ENCODE measurements around the gene GPR162. TPM values are rescaled to one million over a fixed set of nuclear protein-coding genes. Genes with fewer than 3 reads are reported as not detected.

GPR162 gene
- total RNA-seq, 3 donors from 2014 or later (not counting 1 experiment from before 2014, with no cell fraction given) = 0.39 to 2.1 (median 0.68) TPM

DNA sequence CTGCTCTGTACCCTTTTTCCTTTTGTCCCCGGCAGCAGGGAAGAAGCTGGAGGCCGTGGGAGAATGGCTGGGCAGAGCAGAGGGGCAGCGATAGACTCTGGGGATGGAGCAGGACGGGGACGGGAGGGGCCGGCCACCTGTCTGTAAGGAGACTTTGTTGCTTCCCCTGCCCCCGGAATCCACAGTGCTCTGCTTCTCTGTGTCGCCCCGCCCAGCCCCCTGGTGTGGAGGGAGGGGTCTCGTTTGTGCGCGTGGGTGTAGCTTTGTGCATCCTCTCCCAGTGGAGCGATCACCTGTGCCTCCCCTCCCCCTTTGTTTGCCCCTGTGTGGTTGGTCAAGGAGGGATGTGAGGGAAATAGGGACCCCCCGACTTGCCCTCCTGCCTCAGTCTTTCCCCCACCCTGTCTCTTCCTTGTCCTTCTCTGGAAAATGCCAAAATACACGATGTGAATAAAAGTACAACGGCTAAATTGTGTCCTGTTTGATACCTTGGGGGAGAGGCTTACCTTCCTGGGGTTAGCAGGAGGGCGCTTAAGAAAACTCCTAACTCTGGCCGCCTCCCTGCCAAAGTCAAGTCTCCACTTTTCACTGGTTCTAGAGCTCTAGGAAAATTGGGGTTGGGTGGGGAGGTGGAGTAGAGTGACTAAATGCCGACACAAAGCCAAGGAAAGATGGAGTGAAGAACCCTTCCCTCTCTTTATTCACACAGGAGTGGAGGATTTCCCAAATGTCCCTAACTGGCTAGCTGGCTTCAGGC, 44.7 kb downstream of the GPR162 start:
- peak in 1 of 2 donors; percentile 30 for DNase-seq
- Histone ChIP-seq H3K27me3 (ENCODE audit: control insufficient read depth, insufficient read depth, low read length) (no peaks in the 10 kb centered on the region), H3K9me3 (ENCODE audit: control insufficient read depth, insufficient read depth, low read length) (no peaks in the 10 kb centered on the region), H3K27ac (ENCODE audit: low read length) (peak overlapping the region; percentile 71), H3K36me3 (ENCODE audit: control insufficient read depth, insufficient read depth, low read length) (peaks cover 37% of the 10 kb centered on the region), H3K4me3 (ENCODE audit: low read length) (peak overlapping the region; percentile 48), H3K4me1 (ENCODE audit: control insufficient read depth, insufficient read depth, low read length) (peaks cover 36% of the 10 kb centered on the region)
- WGBS (ENCODE audit: insufficient coverage) = 95% methylated on average over 13 of the region's 19 CpGs
- intact Hi-C loops (cut with micrococcal nuclease) = no loop called here
- Mint-ChIP-seq H3K36me3 (peaks cover under 1% of the 10 kb centered on the region), H3K27me3 (ENCODE audit: low read depth in 2 of 2) (no peaks in the 10 kb centered on the region), H3K4me1 (peaks cover 26 to 34% of the 10 kb centered on the region in 2 donors), H3K9me3 (no peaks in the 10 kb centered on the region), H3K4me3 (peak overlapping the region; percentile 95), H3K27ac (peak overlapping the region; percentile 74 to 84)
- TF ChIP-seq, protein P1, sequence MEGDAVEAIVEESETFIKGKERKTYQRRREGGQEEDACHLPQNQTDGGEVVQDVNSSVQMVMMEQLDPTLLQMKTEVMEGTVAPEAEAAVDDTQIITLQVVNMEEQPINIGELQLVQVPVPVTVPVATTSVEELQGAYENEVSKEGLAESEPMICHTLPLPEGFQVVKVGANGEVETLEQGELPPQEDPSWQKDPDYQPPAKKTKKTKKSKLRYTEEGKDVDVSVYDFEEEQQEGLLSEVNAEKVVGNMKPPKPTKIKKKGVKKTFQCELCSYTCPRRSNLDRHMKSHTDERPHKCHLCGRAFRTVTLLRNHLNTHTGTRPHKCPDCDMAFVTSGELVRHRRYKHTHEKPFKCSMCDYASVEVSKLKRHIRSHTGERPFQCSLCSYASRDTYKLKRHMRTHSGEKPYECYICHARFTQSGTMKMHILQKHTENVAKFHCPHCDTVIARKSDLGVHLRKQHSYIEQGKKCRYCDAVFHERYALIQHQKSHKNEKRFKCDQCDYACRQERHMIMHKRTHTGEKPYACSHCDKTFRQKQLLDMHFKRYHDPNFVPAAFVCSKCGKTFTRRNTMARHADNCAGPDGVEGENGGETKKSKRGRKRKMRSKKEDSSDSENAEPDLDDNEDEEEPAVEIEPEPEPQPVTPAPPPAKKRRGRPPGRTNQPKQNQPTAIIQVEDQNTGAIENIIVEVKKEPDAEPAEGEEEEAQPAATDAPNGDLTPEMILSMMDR (IDR thresholded peaks at IDR 0.05) = no peak
- ATAC-seq = no peak

DNA sequence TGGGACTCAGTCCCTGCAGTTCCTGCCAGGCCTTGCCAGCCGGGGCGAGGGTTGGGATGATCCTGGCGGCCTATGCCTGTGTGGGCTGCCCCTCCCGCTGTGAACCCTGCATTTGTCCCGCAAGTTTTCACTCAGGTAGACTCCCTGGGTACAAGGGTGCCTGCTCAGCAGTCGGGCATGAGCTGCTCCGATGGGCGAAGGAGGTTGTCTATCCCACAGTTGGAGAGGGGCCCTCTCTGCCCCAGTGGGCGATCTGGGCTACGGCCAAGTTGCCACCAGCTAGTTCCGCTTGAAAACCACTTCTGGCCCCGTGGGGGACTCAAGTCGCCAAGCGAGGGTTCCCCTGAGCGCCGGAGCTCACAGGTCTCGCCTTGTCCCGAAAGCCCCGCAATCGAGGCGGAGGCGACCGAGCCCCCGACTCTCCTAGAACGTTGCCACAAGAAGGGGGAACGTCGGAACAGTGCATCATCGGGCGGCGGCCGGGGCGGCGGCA, 45.3 kb downstream of the GPR162 start:
- Histone ChIP-seq H3K4me3 (ENCODE audit: low read length) (peak overlapping the region; percentile 48), H3K27me3 (ENCODE audit: control insufficient read depth, insufficient read depth, low read length) (no peaks in the 10 kb centered on the region), H3K36me3 (ENCODE audit: control insufficient read depth, insufficient read depth, low read length) (peaks cover 35% of the 10 kb centered on the region), H3K9me3 (ENCODE audit: control insufficient read depth, insufficient read depth, low read length) (no peaks in the 10 kb centered on the region), H3K27ac (ENCODE audit: low read length) (peak overlapping the region; percentile 71), H3K4me1 (ENCODE audit: control insufficient read depth, insufficient read depth, low read length) (peaks cover 42% of the 10 kb centered on the region)
- TF ChIP-seq, protein P1 (IDR thresholded peaks at IDR 0.05) = no peak
- Mint-ChIP-seq H3K27me3 (ENCODE audit: low read depth in 2 of 2) (no peaks in the 10 kb centered on the region), H3K36me3 (no peaks in the 10 kb centered on the region), H3K27ac (peak overlapping the region; percentile 74 to 84), H3K4me1 (peaks cover 29 to 40% of the 10 kb centered on the region in 2 donors), H3K9me3 (no peaks in the 10 kb centered on the region), H3K4me3 (peak overlapping the region; percentile 95)
- WGBS (ENCODE audit: insufficient coverage) = 4% methylated on average over 33 of the region's 33 CpGs
- intact Hi-C loops (cut with micrococcal nuclease) = no loop called here
- DNase-seq (no peak), ATAC-seq (peak in 1 of 3 donors; percentile 1)

DNA sequence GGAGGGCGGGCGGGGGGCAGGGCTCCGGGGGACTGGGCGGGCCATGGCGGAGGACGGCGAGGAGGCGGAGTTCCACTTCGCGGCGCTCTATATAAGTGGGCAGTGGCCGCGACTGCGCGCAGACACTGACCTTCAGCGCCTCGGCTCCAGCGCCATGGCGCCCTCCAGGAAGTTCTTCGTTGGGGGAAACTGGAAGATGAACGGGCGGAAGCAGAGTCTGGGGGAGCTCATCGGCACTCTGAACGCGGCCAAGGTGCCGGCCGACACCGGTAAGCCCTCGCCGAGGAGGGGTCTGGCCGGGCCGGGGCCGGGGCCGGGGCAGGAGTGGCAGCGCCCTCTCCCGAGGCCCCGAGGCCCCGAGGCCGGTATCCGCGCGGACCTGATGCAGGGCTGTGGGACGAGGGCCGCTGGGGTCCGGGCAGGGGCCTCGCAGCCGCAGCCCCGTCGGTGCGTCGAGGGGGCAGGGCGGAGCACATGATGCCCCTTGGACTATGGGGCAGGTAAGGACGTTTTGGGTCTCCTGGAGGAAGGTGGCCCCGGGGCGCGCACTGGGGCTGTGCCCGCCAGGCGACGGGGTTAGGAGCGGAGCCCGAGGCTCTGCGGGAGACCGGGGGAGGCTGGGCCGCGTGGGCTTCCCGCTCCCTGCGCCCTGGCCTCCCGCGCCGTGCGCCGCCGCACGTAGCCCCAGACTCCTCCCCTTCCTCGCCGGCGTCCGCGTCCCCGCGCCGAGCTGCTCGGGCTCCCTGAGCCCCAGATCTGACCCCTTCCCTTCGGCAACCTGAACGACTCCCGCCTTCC, 46.0 kb downstream of the GPR162 start, which contains the start of gene TPI1:
TSS of gene TPI1 (plus strand) at position 119 of the 798 bp plus-strand sequence. CDS start at position 155, 36 bp downstream.
- ATAC-seq = peak; percentile 83 to 93 (median 89)
- under 1% methylated on average over 86 of the region's 86 CpGs for WGBS (ENCODE audit: insufficient coverage)
- H3K4me1 ChIP-seq (ENCODE audit: control insufficient read depth, insufficient read depth, low read length) = peaks cover 48% of the 10 kb centered on the region
- DNase-seq = peak; percentile 66 to 85
- Mint-ChIP-seq H3K4me1 (peaks cover 36 to 46% of the 10 kb centered on the region in 2 donors), H3K36me3 (no peaks in the 10 kb centered on the region), H3K9me3 (no peaks in the 10 kb centered on the region), H3K27ac (peak within 1 kb of the TSS; percentile 74 to 84), H3K27me3 (ENCODE audit: low read depth in 2 of 2) (no peaks in the 10 kb centered on the region), H3K4me3 (peak within 1 kb of the TSS; percentile 95)
- TF ChIP-seq, protein P1 (IDR thresholded peaks at IDR 0.05) = no peak
- H3K36me3 ChIP-seq (ENCODE audit: control insufficient read depth, insufficient read depth, low read length) = peaks cover 33% of the 10 kb centered on the region
- no peaks in the 10 kb centered on the region for H3K9me3 ChIP-seq (ENCODE audit: control insufficient read depth, insufficient read depth, low read length)
- peak within 1 kb of the TSS; percentile 48 for H3K4me3 ChIP-seq (ENCODE audit: low read length)
- intact Hi-C loops (cut with micrococcal nuclease) = no loop called here
- H3K27me3 ChIP-seq (ENCODE audit: control insufficient read depth, insufficient read depth, low read length) = no peaks in the 10 kb centered on the region
- H3K27ac ChIP-seq (ENCODE audit: low read length) = peak within 1 kb of the TSS; percentile 71
